ENCODE results near the gene WIF1. TPM values are rescaled to one million over a fixed set of nuclear protein-coding genes. Genes with fewer than 3 reads are reported as not detected.

WIF1 gene, protein sequence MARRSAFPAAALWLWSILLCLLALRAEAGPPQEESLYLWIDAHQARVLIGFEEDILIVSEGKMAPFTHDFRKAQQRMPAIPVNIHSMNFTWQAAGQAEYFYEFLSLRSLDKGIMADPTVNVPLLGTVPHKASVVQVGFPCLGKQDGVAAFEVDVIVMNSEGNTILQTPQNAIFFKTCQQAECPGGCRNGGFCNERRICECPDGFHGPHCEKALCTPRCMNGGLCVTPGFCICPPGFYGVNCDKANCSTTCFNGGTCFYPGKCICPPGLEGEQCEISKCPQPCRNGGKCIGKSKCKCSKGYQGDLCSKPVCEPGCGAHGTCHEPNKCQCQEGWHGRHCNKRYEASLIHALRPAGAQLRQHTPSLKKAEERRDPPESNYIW
- total RNA-seq: not detected in 2 replicates

DNA sequence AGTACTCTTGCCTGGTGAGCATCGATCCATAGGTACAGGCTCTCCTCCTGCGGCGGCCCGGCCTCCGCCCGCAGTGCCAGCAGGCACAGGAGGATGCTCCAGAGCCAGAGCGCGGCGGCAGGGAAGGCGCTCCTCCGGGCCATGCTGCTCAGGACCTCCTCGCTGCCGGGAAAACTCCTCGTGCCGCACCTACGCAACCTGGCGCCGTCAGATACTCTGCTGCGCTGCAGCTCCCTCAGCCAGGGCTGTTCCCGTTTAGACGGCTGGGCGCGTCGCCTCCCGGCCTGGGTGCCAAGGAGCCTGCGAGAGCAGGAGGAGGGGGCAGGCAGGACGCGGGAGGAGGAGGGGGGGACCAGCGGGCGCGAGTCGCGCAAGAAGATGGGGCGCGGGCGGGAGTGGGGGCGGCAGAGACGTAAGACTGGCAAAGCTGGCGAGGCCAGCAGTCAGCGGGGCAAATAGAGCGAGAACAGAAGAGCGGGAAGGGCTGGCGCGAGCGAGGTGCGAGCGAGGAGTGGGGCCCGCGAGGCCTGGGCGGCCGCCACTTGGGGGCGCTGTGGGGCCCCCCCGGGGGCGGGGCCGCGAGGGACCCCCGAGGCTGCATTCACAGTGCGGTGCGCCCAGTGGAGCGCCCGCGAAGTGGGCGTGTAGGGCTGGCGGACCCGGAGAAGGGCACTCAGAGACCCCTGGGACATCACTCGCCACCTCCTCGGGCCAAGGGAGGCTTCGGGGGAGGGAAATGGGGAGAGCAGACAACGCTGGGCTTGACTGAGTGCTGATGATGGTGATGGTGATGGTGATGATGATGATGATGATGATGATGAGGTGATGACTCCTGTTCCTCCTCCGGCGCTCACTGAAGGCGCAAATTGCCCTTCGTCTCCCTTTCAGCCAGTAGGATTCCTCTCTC lies at the start of gene WIF1:
TSS of gene WIF1 (minus strand) at position 257 of the 907 bp plus-strand sequence. CDS start at position 143, 114 bp downstream.

DNA sequence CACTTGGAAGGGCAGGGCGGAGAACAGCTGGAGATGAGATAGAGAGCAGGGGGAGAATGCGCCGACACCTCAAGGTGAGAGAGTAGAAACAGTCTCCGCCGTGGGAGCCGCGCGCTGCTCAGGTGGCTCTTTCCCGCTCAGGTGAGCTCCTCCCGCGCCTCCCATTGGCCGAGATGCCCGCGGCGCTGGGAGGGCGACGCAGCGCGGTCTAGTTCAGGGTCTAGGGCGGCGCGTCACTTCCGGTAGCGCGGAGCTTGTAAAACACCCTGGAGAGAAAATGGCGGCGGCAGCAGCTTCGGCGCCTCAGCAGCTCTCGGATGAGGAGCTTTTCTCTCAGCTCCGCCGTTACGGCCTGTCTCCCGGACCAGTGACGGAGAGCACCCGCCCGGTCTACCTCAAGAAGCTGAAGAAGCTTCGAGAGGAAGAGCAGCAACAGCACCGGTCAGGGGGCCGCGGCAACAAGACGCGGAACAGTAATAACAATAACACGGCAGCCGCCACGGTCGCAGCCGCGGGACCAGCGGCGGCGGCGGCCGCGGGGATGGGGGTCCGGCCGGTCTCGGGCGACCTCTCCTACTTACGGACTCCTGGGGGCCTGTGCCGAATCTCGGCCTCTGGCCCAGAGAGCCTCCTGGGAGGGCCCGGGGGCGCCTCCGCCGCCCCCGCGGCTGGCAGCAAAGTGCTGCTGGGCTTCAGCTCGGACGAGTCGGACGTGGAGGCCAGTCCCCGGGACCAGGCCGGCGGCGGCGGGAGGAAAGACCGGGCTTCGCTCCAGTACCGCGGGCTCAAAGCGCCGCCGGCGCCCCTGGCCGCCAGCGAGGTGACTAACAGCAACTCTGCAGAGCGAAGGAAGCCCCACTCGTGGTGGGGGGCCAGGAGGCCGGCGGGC lies 48.5 kb upstream of the WIF1 start, which contains the start of gene LEMD3:
TSS of gene LEMD3 (plus strand) at position 264 of the 889 bp plus-strand sequence. CDS start at position 278, 14 bp downstream.

Other genes starting within 250 kb of the WIF1 start
- 17.4 and 27.5 TPM in 2 replicates for gene LEMD3, start 48.3 kb upstream of the WIF1 start, total RNA-seq
- 25.6 and 31.1 TPM in 2 replicates for gene MSRB3, start 157.4 kb upstream of the WIF1 start, total RNA-seq